GM12875 (cell line): ENCODE measurements around the gene THAP12.

Source experiments
- H3K4me3 ChIP-seq: one replicate; pipeline ENCODE4 v1.5.1; 2011; ENCODE audit warnings: low read depth, low read length, control low read depth
- CTCF ChIP-seq: IDR thresholded peaks from 2 replicates; pipeline ENCODE4 v1.5.1; 2011; ENCODE audit warnings: low read depth, mild to moderate bottlenecking, control low read depth, inconsistent platforms, low read length, moderate library complexity, borderline replicate concordance; ENCODE audit not compliant: insufficient read depth

Gene THAP12

GRCh38 chr11:76307978-76308747, 72.8 kb downstream of the THAP12 start:
- TF ChIP-seq CTCF: no peak
- no peak overlapping the region for H3K4me3 ChIP-seq

- H3K4me3 ChIP-seq: no peak overlapping the region
- no peak for TF ChIP-seq CTCF
Measured at GRCh38 chr11:76307396-76307795, 73.5 kb downstream of the THAP12 start.

- no peak for TF ChIP-seq CTCF
- H3K4me3 ChIP-seq: no peak overlapping the region
Measured at GRCh38 chr11:76303399-76303798, 77.5 kb downstream of the THAP12 start.

GRCh38 chr11:76302996-76303395, 77.9 kb downstream of the THAP12 start:
- no peak overlapping the region for H3K4me3 ChIP-seq
- no peak for TF ChIP-seq CTCF
